Vagina (tissue), 2 donors: Measurements from ENCODE around the gene VIPR2. TPM values are rescaled to one million over a fixed set of nuclear protein-coding genes. Genes with fewer than 3 reads are reported as not detected.

Source experiments
- DNase-seq, 2 donors: peaks; one replicate each; pipeline ENCODE4 v3.0.0-alpha.2; 2017; ENCODE audit errors: extremely low spot score in 2 of 2
- H3K27ac ChIP-seq: fragments of 200-600 bp; sonication (generic); one replicate; pipeline ENCODE4 v1.5.1; 2019
- H3K27me3 ChIP-seq: fragments of 200-600 bp; sonication (generic); one replicate; pipeline ENCODE4 v1.5.1; 2019
- H3K36me3 ChIP-seq, 2 donors: fragments of 200-600 bp; sonication (generic); one replicate each; pipeline ENCODE4 v1.5.1; 2017 to 2019
- H3K4me1 ChIP-seq: fragments of 200-600 bp; sonication (generic); one replicate; pipeline ENCODE4 v1.5.1; 2019
- H3K4me3 ChIP-seq, 2 donors: fragments of 200-600 bp; sonication (generic); 1 replicate in 1 of 2; 2 replicates in 1 of 2; pipeline ENCODE4 v1.5.1; 2016 to 2019
- H3K9me3 ChIP-seq: fragments of 200-600 bp; sonication (generic); one replicate; pipeline ENCODE4 v1.5.1; 2019
- CTCF ChIP-seq, 3 experiments: fragments of 450-650 bp in 2 of 3; fragments of 200-600 bp in 1 of 3; sonication (generic) in 1 of 3; IDR thresholded peaks; one replicate each; pipeline ENCODE4 v1.5.1; 2017 to 2019; ENCODE audit warnings: antibody characterized with exemption in 3 of 3, mild to moderate bottlenecking in 2 of 3, moderate library complexity in 2 of 3
- POLR2A ChIP-seq, 2 donors: fragments of 450-650 bp; IDR thresholded peaks; one replicate each; pipeline ENCODE4 v1.6.1; 2017; ENCODE audit warnings: antibody characterized with exemption in 2 of 2, mild to moderate bottlenecking in 2 of 2, moderate library complexity in 2 of 2
- POLR2AphosphoS5 ChIP-seq, 2 donors: sonication (generic); formaldehyde crosslinking; IDR thresholded peaks; one replicate each; pipeline ENCODE4 v1.9.0; 2017; ENCODE audit warnings: antibody characterized with exemption in 2 of 2, mild to moderate bottlenecking in 2 of 2, low read depth in 1 of 2; ENCODE audit not compliant: insufficient read depth in 1 of 2
- intact Hi-C: fragments of 100-400 bp; cut with DNase I; formaldehyde crosslinking; loops from one replicate; pipeline ENCODE4 v1.15.1; 2023
- total RNA-seq: library from RNA; depleted of rRNA; stranded (reverse); fragments of >200 nt; gene quantifications from one replicate; pipeline ENCODE4 v1.2.3, GENCODE V29; 2016

Gene VIPR2
- total RNA-seq, 1 donor from 2014 or later, result 11.3 TPM

- no peak for DNase-seq
- intact Hi-C loops, result no loop called here
- H3K4me3 ChIP-seq, result no peak overlapping the region
- no peak for TF ChIP-seq CTCF (IDR thresholded peaks at IDR 0.05)
- TF ChIP-seq POLR2AphosphoS5 (IDR thresholded peaks at IDR 0.05; ENCODE audit: insufficient read depth in 1 of 2, low read depth in 1 of 2), result peak in 1 of 2 donors; percentile 33
- no peaks in the 10 kb centered on the region for H3K27me3 ChIP-seq
- no peaks in the 10 kb centered on the region for H3K9me3 ChIP-seq
- no peaks in the 10 kb centered on the region for H3K36me3 ChIP-seq
- peaks cover 33% of the 10 kb centered on the region for H3K4me1 ChIP-seq
- H3K27ac ChIP-seq, result peak overlapping the region; percentile 68
These were observed 45.6 kb downstream of the VIPR2 start for GRCh38 chr7:159098811-159099655.

GRCh38 chr7:159098424-159098786 is 46.3 kb downstream of the VIPR2 start:
- Histone ChIP-seq H3K4me3 (no peak overlapping the region), H3K4me1 (peaks cover 36% of the 10 kb centered on the region), H3K9me3 (no peaks in the 10 kb centered on the region), H3K27ac (peak overlapping the region; percentile 68), H3K27me3 (no peaks in the 10 kb centered on the region), H3K36me3 (no peaks in the 10 kb centered on the region)
- DNase-seq, result no peak
- intact Hi-C loops, result no loop called here
- no peak for TF ChIP-seq POLR2A (IDR thresholded peaks at IDR 0.05)
- TF ChIP-seq CTCF (IDR thresholded peaks at IDR 0.05), result no peak
- TF ChIP-seq POLR2AphosphoS5 (IDR thresholded peaks at IDR 0.05; ENCODE audit: insufficient read depth in 1 of 2, low read depth in 1 of 2), result no peak

GRCh38 chr7:159097661-159098423 is 46.8 kb downstream of the VIPR2 start:
- Histone ChIP-seq H3K9me3 (no peaks in the 10 kb centered on the region), H3K4me1 (peaks cover 38% of the 10 kb centered on the region), H3K27ac (peak overlapping the region; percentile 68), H3K27me3 (no peaks in the 10 kb centered on the region), H3K4me3 (no peak overlapping the region), H3K36me3 (no peaks in the 10 kb centered on the region)
- no peak for DNase-seq
- TF ChIP-seq POLR2A (IDR thresholded peaks at IDR 0.05) (no peak), POLR2AphosphoS5 (IDR thresholded peaks at IDR 0.05; ENCODE audit: insufficient read depth in 1 of 2, low read depth in 1 of 2) (no peak), CTCF (IDR thresholded peaks at IDR 0.05) (no peak)
- intact Hi-C loops, result no loop called here

GRCh38 chr7:159096736-159097581 is 47.7 kb downstream of the VIPR2 start:
- Histone ChIP-seq H3K9me3 (no peaks in the 10 kb centered on the region), H3K27ac (peak overlapping the region; percentile 68), H3K4me3 (no peak overlapping the region), H3K27me3 (no peaks in the 10 kb centered on the region), H3K36me3 (no peaks in the 10 kb centered on the region), H3K4me1 (peaks cover 38% of the 10 kb centered on the region)
- peak; percentile 33 to 42 for TF ChIP-seq POLR2AphosphoS5 (IDR thresholded peaks at IDR 0.05; ENCODE audit: insufficient read depth in 1 of 2, low read depth in 1 of 2)
- TF ChIP-seq CTCF (IDR thresholded peaks at IDR 0.05), result no peak
- TF ChIP-seq POLR2A (IDR thresholded peaks at IDR 0.05), result no peak
- DNase-seq, result no peak
- intact Hi-C loops, result no loop called here
